Activated CD8-positive, alpha-beta T cell treated with anti-CD3 and anti-CD28 coated beads, Interleukin-2, amount 10 ng/mL, durations not matched to agents 7 days and 5 days (primary cell): Measurements from ENCODE around the gene MYO5B. TPM values are rescaled to one million over a fixed set of nuclear protein-coding genes. Genes with fewer than 3 reads are reported as not detected.

Experiments used
- ATAC-seq: fragments of 150-1000 bp; cut with Tn5 transposase; one replicate; pipeline ENCODE4 v1.10.0; 2021; ENCODE audit warnings: moderate library complexity
- CTCF ChIA-PET: fragments of 350-600 bp; sonication (Branson Sonifier 250); formaldehyde crosslinking; loops from one replicate; lab custom pipeline; 2021; ENCODE audit warnings: antibody characterized with exemption; lab: Charles Lee
- POLR2A ChIA-PET: fragments of 350-600 bp; sonication (Branson Sonifier 250); formaldehyde crosslinking; loops from one replicate; lab custom pipeline; 2021; ENCODE audit warnings: antibody characterized with exemption; lab: Charles Lee
- DNase-seq: peaks from one replicate; pipeline ENCODE4 v3.0.0-alpha.2; 2020
- H3K27ac Mint-ChIP-seq: one replicate; pipeline ENCODE4 v1.8.0; 2021; ENCODE audit warnings: mild to moderate bottlenecking, mixed read lengths
- H3K27me3 Mint-ChIP-seq: one replicate; pipeline ENCODE4 v1.8.0; 2021; ENCODE audit warnings: low read depth, mixed read lengths
- H3K36me3 Mint-ChIP-seq: one replicate; pipeline ENCODE4 v1.8.0; 2021; ENCODE audit warnings: low read depth, mixed read lengths
- H3K4me1 Mint-ChIP-seq: one replicate; pipeline ENCODE4 v1.8.0; 2021; ENCODE audit warnings: low read depth, mixed read lengths
- H3K4me3 Mint-ChIP-seq: one replicate; pipeline ENCODE4 v1.8.0; 2021; ENCODE audit warnings: mild to moderate bottlenecking, mixed read lengths
- H3K9me3 Mint-ChIP-seq: one replicate; pipeline ENCODE4 v1.8.0; 2022; ENCODE audit warnings: mixed read lengths; ENCODE audit not compliant: insufficient read depth
- total RNA-seq, 2 experiments: library from RNA; stranded (reverse); gene quantifications; one replicate each; pipeline ENCODE4 v1.2.3, GENCODE V29; 2021

MYO5B gene
- total RNA-seq, 2 experiments from 2014 or later: not detected

- no peaks in the 10 kb centered on the region for H3K9me3 Mint-ChIP-seq
- ChIA-PET POLR2A (interaction anchor here (0.7 kb wide), 1 partner anchor 437 kb away, joined by 3 read pairs; no protein-coding TSS in a partner anchor), CTCF (interaction anchor here (0.6 kb wide), 1 partner anchor 1035 kb away, joined by 4 read pairs; no protein-coding TSS in a partner anchor)
- H3K27ac Mint-ChIP-seq: no peak overlapping the region
- no peaks in the 10 kb centered on the region for H3K4me1 Mint-ChIP-seq
- ATAC-seq: no peak
- peaks cover 15% of the 10 kb centered on the region for H3K27me3 Mint-ChIP-seq
- H3K4me3 Mint-ChIP-seq: no peak overlapping the region
- H3K36me3 Mint-ChIP-seq: no peaks in the 10 kb centered on the region
- DNase-seq: no peak
These were observed 100.7 kb downstream of the MYO5B start for GRCh38 chr18:50094221-50094773.

GRCh38 chr18:50093366-50094064 is 101.4 kb downstream of the MYO5B start:
- Mint-ChIP-seq H3K4me1 (no peaks in the 10 kb centered on the region), H3K9me3 (no peaks in the 10 kb centered on the region), H3K36me3 (no peaks in the 10 kb centered on the region), H3K4me3 (no peak overlapping the region), H3K27me3 (peaks cover 15% of the 10 kb centered on the region), H3K27ac (no peak overlapping the region)
- ChIA-PET POLR2A (no interaction called here), CTCF (no interaction called here)
- no peak for DNase-seq
- no peak for ATAC-seq

- ChIA-PET CTCF (no interaction called here), POLR2A (interaction anchor here (0.6 to 0.8 kb wide), 2 partner anchors 10 to 17 kb away, joined by 3 read pairs; no protein-coding TSS in a partner anchor)
- no peak for DNase-seq
- H3K4me1 Mint-ChIP-seq: no peaks in the 10 kb centered on the region
- no peak overlapping the region for H3K27ac Mint-ChIP-seq
- H3K27me3 Mint-ChIP-seq: peaks cover 15% of the 10 kb centered on the region
- no peaks in the 10 kb centered on the region for H3K36me3 Mint-ChIP-seq
- no peaks in the 10 kb centered on the region for H3K9me3 Mint-ChIP-seq
- H3K4me3 Mint-ChIP-seq: no peak overlapping the region
- no peak for ATAC-seq
These were observed 102.6 kb downstream of the MYO5B start for GRCh38 chr18:50092245-50092805.

- H3K4me3 Mint-ChIP-seq: no peak overlapping the region
- POLR2A ChIA-PET: interaction anchor here (0.8 kb wide), 1 partner anchor 10 kb away, joined by 3 read pairs; no protein-coding TSS in a partner anchor
- no peak for DNase-seq
- H3K27ac Mint-ChIP-seq: no peak overlapping the region
- H3K36me3 Mint-ChIP-seq: no peaks in the 10 kb centered on the region
- H3K27me3 Mint-ChIP-seq: peaks cover 12% of the 10 kb centered on the region
- H3K9me3 Mint-ChIP-seq: no peaks in the 10 kb centered on the region
- no peaks in the 10 kb centered on the region for H3K4me1 Mint-ChIP-seq
- CTCF ChIA-PET: no interaction called here
- no peak for ATAC-seq
These were observed 103.3 kb downstream of the MYO5B start for GRCh38 chr18:50091509-50092244.

GRCh38 chr18:50090370-50091312 is 104.3 kb downstream of the MYO5B start:
- ChIA-PET POLR2A (no interaction called here), CTCF (no interaction called here)
- Mint-ChIP-seq H3K9me3 (no peaks in the 10 kb centered on the region), H3K4me3 (no peak overlapping the region), H3K4me1 (no peaks in the 10 kb centered on the region), H3K27ac (no peak overlapping the region), H3K36me3 (no peaks in the 10 kb centered on the region), H3K27me3 (peaks cover 8% of the 10 kb centered on the region)
- ATAC-seq (no peak), DNase-seq (no peak)

GRCh38 chr18:50089702-50090101 is 105.2 kb downstream of the MYO5B start:
- POLR2A ChIA-PET: no interaction called here
- no peaks in the 10 kb centered on the region for H3K9me3 Mint-ChIP-seq
- no peaks in the 10 kb centered on the region for H3K36me3 Mint-ChIP-seq
- CTCF ChIA-PET: no interaction called here
- H3K27me3 Mint-ChIP-seq: peaks cover 8% of the 10 kb centered on the region
- H3K4me1 Mint-ChIP-seq: no peaks in the 10 kb centered on the region
- no peak overlapping the region for H3K27ac Mint-ChIP-seq
- no peak for DNase-seq
- no peak overlapping the region for H3K4me3 Mint-ChIP-seq
- no peak for ATAC-seq

GRCh38 chr18:50083708-50084107 is 111.2 kb downstream of the MYO5B start:
- no peaks in the 10 kb centered on the region for H3K4me1 Mint-ChIP-seq
- H3K27ac Mint-ChIP-seq: no peak overlapping the region
- no peaks in the 10 kb centered on the region for H3K36me3 Mint-ChIP-seq
- ChIA-PET POLR2A (no interaction called here), CTCF (no interaction called here)
- DNase-seq (no peak), ATAC-seq (no peak)
- no peaks in the 10 kb centered on the region for H3K9me3 Mint-ChIP-seq
- no peak overlapping the region for H3K4me3 Mint-ChIP-seq
- H3K27me3 Mint-ChIP-seq: peaks cover 24% of the 10 kb centered on the region

GRCh38 chr18:50080932-50081560 is 113.9 kb downstream of the MYO5B start:
- ChIA-PET POLR2A (no interaction called here), CTCF (interaction anchor here (0.6 kb wide), 1 partner anchor 143 kb away, joined by 3 read pairs; no protein-coding TSS in a partner anchor)
- Mint-ChIP-seq H3K9me3 (no peaks in the 10 kb centered on the region), H3K27ac (no peak overlapping the region), H3K4me1 (no peaks in the 10 kb centered on the region), H3K27me3 (peaks cover 24% of the 10 kb centered on the region), H3K4me3 (no peak overlapping the region), H3K36me3 (no peaks in the 10 kb centered on the region)
- DNase-seq: no peak
- no peak for ATAC-seq

- CTCF ChIA-PET: no interaction called here
- no peaks in the 10 kb centered on the region for H3K4me1 Mint-ChIP-seq
- no peaks in the 10 kb centered on the region for H3K36me3 Mint-ChIP-seq
- no peaks in the 10 kb centered on the region for H3K9me3 Mint-ChIP-seq
- no peak overlapping the region for H3K4me3 Mint-ChIP-seq
- no peak for ATAC-seq
- DNase-seq: no peak
- peaks cover 24% of the 10 kb centered on the region for H3K27me3 Mint-ChIP-seq
- POLR2A ChIA-PET: no interaction called here
- H3K27ac Mint-ChIP-seq: no peak overlapping the region
These were observed 114.6 kb downstream of the MYO5B start for GRCh38 chr18:50080316-50080715.

GRCh38 chr18:50079571-50080295 is 115.2 kb downstream of the MYO5B start:
- peaks cover 26% of the 10 kb centered on the region for H3K27me3 Mint-ChIP-seq
- H3K27ac Mint-ChIP-seq: no peak overlapping the region
- no peak overlapping the region for H3K4me3 Mint-ChIP-seq
- H3K4me1 Mint-ChIP-seq: no peaks in the 10 kb centered on the region
- DNase-seq (no peak), ATAC-seq (no peak)
- POLR2A ChIA-PET: no interaction called here
- H3K36me3 Mint-ChIP-seq: no peaks in the 10 kb centered on the region
- no peaks in the 10 kb centered on the region for H3K9me3 Mint-ChIP-seq
- CTCF ChIA-PET: no interaction called here
